Epithelial cell of proximal tubule (primary cell): ENCODE data around the gene BANF2. TPM values are rescaled to one million over a fixed set of nuclear protein-coding genes. Genes with fewer than 3 reads are reported as not detected.

ENCODE experiments used
- DNase-seq: peaks from one replicate; pipeline ENCODE4 v3.0.0-alpha.2; 2011; ENCODE audit warnings: low read depth
- H3K4me3 ChIP-seq: 2 replicates; pipeline ENCODE4 v1.5.1; 2011; ENCODE audit warnings: low read depth, mild to moderate bottlenecking, low read length
- CTCF ChIP-seq: conservative IDR thresholded peaks from 2 replicates; pipeline ENCODE4 v1.5.1; 2012; ENCODE audit warnings: low read depth, mild to moderate bottlenecking, low read length
- total RNA-seq: library from RNA; depleted of rRNA; stranded (reverse); fragments of >200 nt; gene quantifications from 2 replicates; pipeline ENCODE4 v1.2.3, GENCODE V29; 2015

The BANF2 gene
- total RNA-seq, 1 donor from 2014 or later, result not detected

- H3K4me3 ChIP-seq, result no peak overlapping the region
- TF ChIP-seq CTCF, result no peak
- DNase-seq, result no peak
These were observed 6.2 kb upstream of the BANF2 start for GRCh38 chr20:17693444-17694001.

- no peak overlapping the region for H3K4me3 ChIP-seq
- no peak for TF ChIP-seq CTCF
- DNase-seq, result no peak
These were observed 5.0 kb upstream of the BANF2 start for GRCh38 chr20:17694767-17695166.

GRCh38 chr20:17696287-17696686, 3.5 kb upstream of the BANF2 start:
- TF ChIP-seq CTCF, result no peak
- DNase-seq, result no peak
- no peak overlapping the region for H3K4me3 ChIP-seq

- DNase-seq, result no peak
- H3K4me3 ChIP-seq, result no peak overlapping the region
- TF ChIP-seq CTCF, result no peak
These were observed 2.6 kb upstream of the BANF2 start for GRCh38 chr20:17697171-17697570.

- DNase-seq, result no peak
- TF ChIP-seq CTCF, result no peak
- no peak overlapping the region for H3K4me3 ChIP-seq
These were observed 1.4 kb upstream of the BANF2 start for GRCh38 chr20:17698384-17698783.

GRCh38 chr20:17700637-17701036, 871 bp downstream of the BANF2 start:
- H3K4me3 ChIP-seq, result no peak overlapping the region
- no peak for TF ChIP-seq CTCF
- DNase-seq, result no peak

- TF ChIP-seq CTCF, result no peak
- no peak overlapping the region for H3K4me3 ChIP-seq
- no peak for DNase-seq
These were observed 2.1 kb downstream of the BANF2 start for GRCh38 chr20:17701826-17702225.
